HEK293 (cell line): ENCODE measurements around the gene NAA35.

Source experiments
- CTCF ChIA-PET: fragments of 350-600 bp; formaldehyde crosslinking; extraction: SDS; loops from one replicate; lab custom pipeline; 2021; ENCODE audit warnings: antibody characterized with exemption; lab: Yijun Ruan, JAX
- POLR2A ChIA-PET: fragments of 300-600 bp; formaldehyde crosslinking; extraction: SDS; loops from one replicate; lab custom pipeline; 2020; ENCODE audit warnings: antibody characterized with exemption, inconsistent platforms; lab: Yijun Ruan, JAX
- H3K27ac ChIP-seq: fragments of 200-500 bp; sonication (Bioruptor generic); 2 replicates; pipeline ENCODE4 v1.5.1; 2014; ENCODE audit warnings: low read depth, low read length, control low read depth, inconsistent platforms; ENCODE audit errors: extremely low read depth
- H3K36me3 ChIP-seq, 2 experiments: fragments of 200-500 bp in 1 of 2; sonication (Bioruptor generic) in 1 of 2; 1 replicate in 1 of 2; 2 replicates in 1 of 2; pipeline ENCODE4 v1.5.1; 2014 to 2017; ENCODE audit warnings: inconsistent platforms in 2 of 2, low read length in 2 of 2; ENCODE audit not compliant: control insufficient read depth in 2 of 2, insufficient read depth in 1 of 2
- H3K4me1 ChIP-seq: fragments of 200-500 bp; sonication (Bioruptor generic); 2 replicates; pipeline ENCODE4 v1.5.1; 2014; ENCODE audit warnings: mild to moderate bottlenecking, low read length, inconsistent platforms; ENCODE audit not compliant: control insufficient read depth, insufficient read depth
- H3K4me3 ChIP-seq: 2 replicates; pipeline ENCODE4 v1.5.1; 2011; ENCODE audit warnings: low read depth, mild to moderate bottlenecking, control low read depth, low read length, moderate library complexity
- H3K9me3 ChIP-seq: fragments of 200-500 bp; sonication (Bioruptor generic); 2 replicates; pipeline ENCODE4 v1.5.1; 2014; ENCODE audit warnings: low read depth, low read length, inconsistent platforms; ENCODE audit not compliant: control insufficient read depth, insufficient read depth
- GLIS1 ChIP-seq: fragments of 450-650 bp; formaldehyde crosslinking; IDR thresholded peaks from 2 replicates; pipeline ENCODE4 v1.5.1; 2016; ENCODE audit warnings: missing biosample characterization, missing genetic modification characterization
- HOXC10 ChIP-seq: sonication (generic); formaldehyde crosslinking; IDR thresholded peaks from 2 replicates; pipeline ENCODE4 v1.8.1; 2023; ENCODE audit warnings: mild to moderate bottlenecking, missing genetic modification reagents
- MZF1 ChIP-seq: fragments of 450-650 bp; formaldehyde crosslinking; IDR thresholded peaks from 2 replicates; pipeline ENCODE4 v1.5.1; 2017; ENCODE audit warnings: missing biosample characterization, missing genetic modification characterization, borderline replicate concordance
- YY1 ChIP-seq: fragments of 450-650 bp; formaldehyde crosslinking; IDR thresholded peaks from 2 replicates; pipeline ENCODE4 v1.5.1; 2018; ENCODE audit warnings: missing biosample characterization, missing genetic modification characterization
- ZBTB11 ChIP-seq: fragments of 450-650 bp; formaldehyde crosslinking; conservative IDR thresholded peaks from 2 replicates; pipeline ENCODE4 v1.5.1; 2016; ENCODE audit warnings: low read depth, missing biosample characterization, missing genetic modification characterization
- ZBTB20 ChIP-seq: fragments of 450-650 bp; formaldehyde crosslinking; IDR thresholded peaks from 2 replicates; pipeline ENCODE4 v1.5.1; 2016; ENCODE audit warnings: missing biosample characterization, missing genetic modification characterization
- ZNF169 ChIP-seq: fragments of 450-650 bp; formaldehyde crosslinking; IDR thresholded peaks from 2 replicates; pipeline ENCODE4 v1.5.1; 2016; ENCODE audit warnings: missing biosample characterization, missing genetic modification characterization
- ZNF214 ChIP-seq: fragments of 450-650 bp; formaldehyde crosslinking; IDR thresholded peaks from 2 replicates; pipeline ENCODE4 v1.5.1; 2017; ENCODE audit warnings: missing biosample characterization, mild to moderate bottlenecking, missing genetic modification characterization, borderline replicate concordance
- ZNF248 ChIP-seq: fragments of 450-650 bp; formaldehyde crosslinking; IDR thresholded peaks from 2 replicates; pipeline ENCODE4 v1.5.1; 2017; ENCODE audit warnings: missing biosample characterization, missing genetic modification characterization
- ZNF266 ChIP-seq: fragments of 450-650 bp; formaldehyde crosslinking; IDR thresholded peaks from 2 replicates; pipeline ENCODE4 v1.5.1; 2016; ENCODE audit warnings: missing biosample characterization, missing genetic modification characterization, low read depth
- ZNF341 ChIP-seq: fragments of 450-650 bp; formaldehyde crosslinking; IDR thresholded peaks from 2 replicates; pipeline ENCODE4; 2016; ENCODE audit warnings: low read depth, missing biosample characterization, missing genetic modification characterization
- ZNF391 ChIP-seq: fragments of 450-650 bp; formaldehyde crosslinking; IDR thresholded peaks from 2 replicates; pipeline ENCODE4 v1.5.1; 2016; ENCODE audit warnings: low read depth, missing biosample characterization, missing genetic modification characterization, borderline replicate concordance
- ZNF416 ChIP-seq: fragments of 450-650 bp; formaldehyde crosslinking; IDR thresholded peaks from 2 replicates; pipeline ENCODE4 v1.5.1; 2016; ENCODE audit warnings: missing biosample characterization, missing genetic modification characterization
- ZNF529 ChIP-seq: fragments of 450-650 bp; formaldehyde crosslinking; IDR thresholded peaks from 2 replicates; pipeline ENCODE4 v1.5.1; 2017; ENCODE audit warnings: missing genetic modification characterization, missing biosample characterization; ENCODE audit not compliant: insufficient replicate concordance
- ZNF585B ChIP-seq: fragments of 450-650 bp; formaldehyde crosslinking; IDR thresholded peaks from 2 replicates; pipeline ENCODE4 v1.5.1; 2016; ENCODE audit warnings: missing biosample characterization, missing genetic modification characterization
- ZNF596 ChIP-seq: fragments of 450-650 bp; IDR thresholded peaks from 2 replicates; pipeline ENCODE4 v1.5.0; 2018; ENCODE audit warnings: missing biosample characterization, mild to moderate bottlenecking, missing genetic modification characterization, moderate library complexity
- ZNF600 ChIP-seq: fragments of 450-650 bp; formaldehyde crosslinking; IDR thresholded peaks from 2 replicates; pipeline ENCODE4 v1.5.1; 2016; ENCODE audit warnings: missing biosample characterization, missing genetic modification characterization
- ZNF76 ChIP-seq: fragments of 450-650 bp; formaldehyde crosslinking; IDR thresholded peaks from 2 replicates; pipeline ENCODE4; 2016; ENCODE audit warnings: low read depth, missing biosample characterization, missing genetic modification characterization, borderline replicate concordance
- ZNF837 ChIP-seq: fragments of 450-650 bp; formaldehyde crosslinking; IDR thresholded peaks from 2 replicates; pipeline ENCODE4 v1.5.1; 2016; ENCODE audit warnings: missing biosample characterization, missing genetic modification characterization
- TF ChIP-seq, protein P1 (sequence below): fragments of 450-650 bp; formaldehyde crosslinking; IDR thresholded peaks from 2 replicates; pipeline ENCODE4 v1.5.1; 2016; ENCODE audit warnings: missing biosample characterization, missing genetic modification characterization, borderline replicate concordance
- TF ChIP-seq, protein P2 (sequence below): fragments of 450-650 bp; formaldehyde crosslinking; IDR thresholded peaks from 2 replicates; pipeline ENCODE4 v1.5.1; 2016; ENCODE audit warnings: missing biosample characterization, missing genetic modification characterization

Gene NAA35

DNA sequence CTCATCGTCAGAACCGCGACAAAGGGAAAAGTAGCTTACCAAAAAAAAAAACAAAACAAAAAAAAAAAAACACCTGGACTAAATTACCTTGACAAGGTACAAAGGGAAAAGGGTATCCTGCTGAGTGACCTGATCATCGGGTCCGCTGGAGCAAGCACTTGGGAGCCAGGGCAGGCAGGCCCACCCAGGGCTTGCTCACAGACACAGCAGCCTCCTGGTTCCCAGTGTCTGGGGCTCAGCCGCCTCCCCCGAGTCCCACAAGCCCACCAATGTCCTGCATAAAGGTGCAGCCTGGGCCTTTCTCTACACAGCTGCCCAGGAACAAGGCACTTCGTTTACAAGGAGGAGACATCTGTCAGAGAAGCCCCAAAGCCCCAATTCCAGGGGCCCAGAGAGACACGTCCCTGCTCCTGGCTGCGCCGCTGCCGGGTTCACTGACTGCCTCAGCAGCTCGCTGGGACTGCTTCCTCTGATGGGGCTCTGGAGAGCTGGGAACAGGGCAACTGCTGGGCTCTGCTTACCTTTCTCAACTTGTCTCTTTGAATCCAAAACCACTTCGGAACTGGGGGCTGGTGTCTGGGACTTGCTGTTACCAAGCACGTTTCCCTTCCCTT lies 95.0 kb downstream of the NAA35 start:
- no peak overlapping the region for H3K27ac ChIP-seq
- no peak for TF ChIP-seq ZBTB11 (tag by site-specific recombination)
- no peak for TF ChIP-seq ZNF76 (tag by site-specific recombination)
- no peak for TF ChIP-seq ZNF585B (tag by site-specific recombination)
- TF ChIP-seq ZNF529 (tag by site-specific recombination) = no peak
- TF ChIP-seq ZNF169 = no peak
- TF ChIP-seq ZNF341 (tag by site-specific recombination) = no peak
- TF ChIP-seq, protein P1, sequence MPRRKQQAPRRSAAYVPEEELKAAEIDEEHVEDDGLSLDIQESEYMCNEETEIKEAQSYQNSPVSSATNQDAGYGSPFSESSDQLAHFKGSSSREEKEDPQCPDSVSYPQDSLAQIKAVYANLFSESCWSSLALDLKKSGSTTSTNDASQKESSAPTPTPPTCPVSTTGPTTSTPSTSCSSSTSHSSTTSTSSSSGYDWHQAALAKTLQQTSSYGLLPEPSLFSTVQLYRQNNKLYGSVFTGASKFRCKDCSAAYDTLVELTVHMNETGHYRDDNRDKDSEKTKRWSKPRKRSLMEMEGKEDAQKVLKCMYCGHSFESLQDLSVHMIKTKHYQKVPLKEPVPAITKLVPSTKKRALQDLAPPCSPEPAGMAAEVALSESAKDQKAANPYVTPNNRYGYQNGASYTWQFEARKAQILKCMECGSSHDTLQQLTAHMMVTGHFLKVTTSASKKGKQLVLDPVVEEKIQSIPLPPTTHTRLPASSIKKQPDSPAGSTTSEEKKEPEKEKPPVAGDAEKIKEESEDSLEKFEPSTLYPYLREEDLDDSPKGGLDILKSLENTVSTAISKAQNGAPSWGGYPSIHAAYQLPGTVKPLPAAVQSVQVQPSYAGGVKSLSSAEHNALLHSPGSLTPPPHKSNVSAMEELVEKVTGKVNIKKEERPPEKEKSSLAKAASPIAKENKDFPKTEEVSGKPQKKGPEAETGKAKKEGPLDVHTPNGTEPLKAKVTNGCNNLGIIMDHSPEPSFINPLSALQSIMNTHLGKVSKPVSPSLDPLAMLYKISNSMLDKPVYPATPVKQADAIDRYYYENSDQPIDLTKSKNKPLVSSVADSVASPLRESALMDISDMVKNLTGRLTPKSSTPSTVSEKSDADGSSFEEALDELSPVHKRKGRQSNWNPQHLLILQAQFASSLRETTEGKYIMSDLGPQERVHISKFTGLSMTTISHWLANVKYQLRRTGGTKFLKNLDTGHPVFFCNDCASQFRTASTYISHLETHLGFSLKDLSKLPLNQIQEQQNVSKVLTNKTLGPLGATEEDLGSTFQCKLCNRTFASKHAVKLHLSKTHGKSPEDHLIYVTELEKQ (tag by site-specific recombination) = no peak
- TF ChIP-seq ZNF214 (tag by site-specific recombination) = no peak
- no peak for TF ChIP-seq GLIS1 (tag by site-specific recombination)
- no peak for TF ChIP-seq YY1 (tag by site-specific recombination)
- TF ChIP-seq MZF1 (tag by site-specific recombination) = no peak
- TF ChIP-seq, protein P2, sequence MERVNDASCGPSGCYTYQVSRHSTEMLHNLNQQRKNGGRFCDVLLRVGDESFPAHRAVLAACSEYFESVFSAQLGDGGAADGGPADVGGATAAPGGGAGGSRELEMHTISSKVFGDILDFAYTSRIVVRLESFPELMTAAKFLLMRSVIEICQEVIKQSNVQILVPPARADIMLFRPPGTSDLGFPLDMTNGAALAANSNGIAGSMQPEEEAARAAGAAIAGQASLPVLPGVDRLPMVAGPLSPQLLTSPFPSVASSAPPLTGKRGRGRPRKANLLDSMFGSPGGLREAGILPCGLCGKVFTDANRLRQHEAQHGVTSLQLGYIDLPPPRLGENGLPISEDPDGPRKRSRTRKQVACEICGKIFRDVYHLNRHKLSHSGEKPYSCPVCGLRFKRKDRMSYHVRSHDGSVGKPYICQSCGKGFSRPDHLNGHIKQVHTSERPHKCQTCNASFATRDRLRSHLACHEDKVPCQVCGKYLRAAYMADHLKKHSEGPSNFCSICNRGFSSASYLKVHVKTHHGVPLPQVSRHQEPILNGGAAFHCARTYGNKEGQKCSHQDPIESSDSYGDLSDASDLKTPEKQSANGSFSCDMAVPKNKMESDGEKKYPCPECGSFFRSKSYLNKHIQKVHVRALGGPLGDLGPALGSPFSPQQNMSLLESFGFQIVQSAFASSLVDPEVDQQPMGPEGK (tag by site-specific recombination) = no peak
- TF ChIP-seq ZBTB20 (tag by site-specific recombination) = no peak
- no peaks in the 10 kb centered on the region for H3K9me3 ChIP-seq
- H3K36me3 ChIP-seq = peaks cover 16 to 73% of the 10 kb centered on the region in 2 experiments
- POLR2A ChIA-PET = no interaction called here
- H3K4me1 ChIP-seq = no peaks in the 10 kb centered on the region
- no peak overlapping the region for H3K4me3 ChIP-seq
- CTCF ChIA-PET = interaction anchor here (0.6 to 1.3 kb wide), 2 partner anchors 43 to 84 kb away, joined by 3 to 4 read pairs; no protein-coding TSS in a partner anchor

DNA sequence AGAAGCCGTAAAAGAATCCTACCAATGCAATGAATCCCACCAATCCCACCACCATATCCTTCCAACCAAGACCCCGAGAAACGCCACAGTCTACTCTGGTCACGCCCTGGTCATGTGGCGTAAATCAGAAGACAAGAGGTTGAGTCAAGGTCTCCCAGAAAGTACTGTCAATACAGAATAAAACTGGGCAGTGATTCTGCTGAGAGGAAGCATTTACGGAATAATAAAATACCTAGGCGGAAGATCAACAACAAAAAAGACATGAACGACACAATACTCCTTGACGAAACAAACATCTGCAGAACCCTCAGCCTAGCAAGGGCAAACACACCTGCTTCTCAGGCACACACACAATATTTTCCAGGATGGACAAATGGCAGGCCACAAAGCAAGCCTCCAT lies 95.6 kb downstream of the NAA35 start:
- no peak overlapping the region for H3K27ac ChIP-seq
- H3K36me3 ChIP-seq = peaks cover 13 to 69% of the 10 kb centered on the region in 2 experiments
- no peaks in the 10 kb centered on the region for H3K4me1 ChIP-seq
- H3K4me3 ChIP-seq = no peak overlapping the region
- POLR2A ChIA-PET = no interaction called here
- H3K9me3 ChIP-seq = no peaks in the 10 kb centered on the region
- no peak for TF ChIP-seq ZNF391 (tag by site-specific recombination)
- TF ChIP-seq, protein P2 (tag by site-specific recombination) = no peak
- no peak for TF ChIP-seq ZNF248 (tag by site-specific recombination)
- no peak for TF ChIP-seq ZNF600
- no peak for TF ChIP-seq HOXC10 (CRISPR knock-in tag)
- TF ChIP-seq ZNF266 (tag by site-specific recombination) = no peak
- TF ChIP-seq ZNF596 (tag by site-specific recombination) = no peak
- TF ChIP-seq ZNF416 (tag by site-specific recombination) = no peak
- no peak for TF ChIP-seq ZNF837 (tag by site-specific recombination)
- CTCF ChIA-PET = no interaction called here
